Loucy (cell line): ENCODE results near the gene POFUT2.

ENCODE experiments used
- CTCF ChIP-seq: fragments of 200-600 bp; sonication (generic); conservative IDR thresholded peaks from 2 replicates; pipeline ENCODE4 v1.5.1; 2014; ENCODE audit warnings: mild to moderate bottlenecking, antibody characterized with exemption, low read length
- EZH2phosphoT487 ChIP-seq: fragments of 200-600 bp; IDR thresholded peaks from 2 replicates; pipeline ENCODE4 v1.6.1; 2018; ENCODE audit warnings: antibody characterized with exemption, mild to moderate bottlenecking, moderate library complexity, borderline replicate concordance

DNA sequence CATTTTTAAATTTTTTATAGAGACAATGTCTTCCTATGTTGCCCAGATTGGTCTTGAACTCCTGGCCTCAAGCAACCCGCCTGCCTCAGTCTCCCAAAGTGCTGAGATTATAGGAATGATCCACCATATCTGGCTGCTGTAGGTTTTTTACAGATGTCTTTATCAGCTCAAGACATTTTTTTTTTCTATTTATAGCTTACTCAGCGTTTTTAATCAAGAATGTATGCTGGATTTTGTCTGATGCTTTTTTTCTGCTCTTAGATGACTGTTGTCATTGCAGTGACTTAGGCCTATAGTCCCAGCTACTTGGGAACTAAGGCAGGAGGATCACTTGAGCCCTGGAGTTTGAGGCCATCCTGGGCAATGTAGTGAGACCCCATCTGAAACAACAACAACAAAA lies 72.5 kb downstream of the POFUT2 start:
- no peak for TF ChIP-seq CTCF
- TF ChIP-seq EZH2phosphoT487 = no peak
